SK-N-SH treated with all-trans-retinoic acid at 6 μM for 48 hours (cell line): ENCODE results near the gene NTM.

Source experiments
- ATAC-seq: fragments of 200-7000 bp; cut with Tn5 transposase; 3 replicates; pipeline ENCODE4 v1.9.1; 2020; ENCODE audit warnings: mild to moderate bottlenecking, moderate library complexity
- ARNTL ChIP-seq: fragments of 450-650 bp; formaldehyde crosslinking; IDR thresholded peaks from 2 replicates; pipeline ENCODE4 v1.5.0; 2020; ENCODE audit warnings: low read depth, mild to moderate bottlenecking, moderate library complexity, borderline replicate concordance
- BACH2 ChIP-seq: fragments of 250-450 bp; sonication (Bioruptor Pico); IDR thresholded peaks from 2 replicates; pipeline ENCODE4 v1.9.0; 2021; ENCODE audit warnings: mild to moderate bottlenecking, borderline replicate concordance
- CSDC2 ChIP-seq: fragments of 250-450 bp; sonication (Bioruptor Pico); IDR thresholded peaks from 2 replicates; pipeline ENCODE4 v1.5.0; 2020; ENCODE audit warnings: mild to moderate bottlenecking, moderate library complexity
- ESRRG ChIP-seq: fragments of 250-450 bp; sonication (Bioruptor Pico); IDR thresholded peaks from 2 replicates; pipeline ENCODE4 v1.6.1; 2021; ENCODE audit warnings: mild to moderate bottlenecking
- GLIS3 ChIP-seq: fragments of 250-450 bp; sonication (Bioruptor Pico); IDR thresholded peaks from 2 replicates; pipeline ENCODE4 v1.5.0; 2020; ENCODE audit warnings: mild to moderate bottlenecking, moderate library complexity
- OSR1 ChIP-seq: fragments of 250-450 bp; sonication (Bioruptor Pico); IDR thresholded peaks from 2 replicates; pipeline ENCODE4 v1.8.0; 2022; ENCODE audit warnings: moderate library complexity, mild to moderate bottlenecking, inconsistent platforms
- PPARA ChIP-seq: fragments of 250-450 bp; sonication (Bioruptor Pico); IDR thresholded peaks from 2 replicates; pipeline ENCODE4 v1.5.0; 2020; ENCODE audit warnings: mild to moderate bottlenecking, borderline replicate concordance
- RARB ChIP-seq: fragments of 250-450 bp; sonication (Bioruptor Pico); IDR thresholded peaks from 2 replicates; pipeline ENCODE4 v1.8.0; 2021; ENCODE audit warnings: mild to moderate bottlenecking, moderate library complexity
- SNAI2 ChIP-seq: fragments of 250-450 bp; sonication (Bioruptor Pico); IDR thresholded peaks from 2 replicates; pipeline ENCODE4 v1.5.0; 2020; ENCODE audit warnings: mild to moderate bottlenecking, moderate library complexity
- TCF4 ChIP-seq: fragments of 250-450 bp; sonication (Bioruptor Pico); IDR thresholded peaks from 2 replicates; pipeline ENCODE4 v1.8.0; 2021; ENCODE audit warnings: mild to moderate bottlenecking, moderate library complexity, borderline replicate concordance
- TOX ChIP-seq: fragments of 250-450 bp; sonication (Bioruptor Pico); IDR thresholded peaks from 2 replicates; pipeline ENCODE4 v1.8.0; 2021; ENCODE audit warnings: mild to moderate bottlenecking, moderate library complexity, borderline replicate concordance
- ZC3H10 ChIP-seq: fragments of 250-450 bp; sonication (Bioruptor Pico); IDR thresholded peaks from 2 replicates; pipeline ENCODE4 v1.5.1; 2021; ENCODE audit warnings: mild to moderate bottlenecking, moderate library complexity
- ZFP3 ChIP-seq: fragments of 250-450 bp; sonication (Bioruptor Pico); IDR thresholded peaks from 2 replicates; pipeline ENCODE4 v1.5.0; 2020; ENCODE audit warnings: mild to moderate bottlenecking, moderate library complexity
- ZFP30 ChIP-seq: fragments of 450-650 bp; formaldehyde crosslinking; IDR thresholded peaks from 2 replicates; pipeline ENCODE4 v1.5.0; 2022; ENCODE audit warnings: mild to moderate bottlenecking, moderate library complexity
- ZNF565 ChIP-seq: fragments of 450-650 bp; formaldehyde crosslinking; conservative IDR thresholded peaks from 2 replicates; pipeline ENCODE4 v1.5.0; 2020; ENCODE audit warnings: low read depth, mild to moderate bottlenecking, moderate library complexity
- ZNF70 ChIP-seq: fragments of 450-650 bp; formaldehyde crosslinking; IDR thresholded peaks from 2 replicates; pipeline ENCODE4 v1.5.0; 2020; ENCODE audit warnings: mild to moderate bottlenecking, moderate library complexity
- ZNF8 ChIP-seq: fragments of 450-650 bp; formaldehyde crosslinking; IDR thresholded peaks from 2 replicates; pipeline ENCODE4 v1.5.0; 2020; ENCODE audit warnings: mild to moderate bottlenecking, moderate library complexity
- TF ChIP-seq, protein P1 (sequence below): fragments of 250-450 bp; sonication (Bioruptor Pico); IDR thresholded peaks from 2 replicates; pipeline ENCODE4 v1.5.1; 2020; ENCODE audit warnings: low read depth, mild to moderate bottlenecking, moderate library complexity
- TF ChIP-seq, protein P2 (sequence below): fragments of 250-450 bp; sonication (Bioruptor Pico); IDR thresholded peaks from 2 replicates; pipeline ENCODE4 v1.5.0; 2020; ENCODE audit warnings: mild to moderate bottlenecking, moderate library complexity
- TF ChIP-seq, protein P3 (sequence below): fragments of 250-450 bp; sonication (Bioruptor Pico); IDR thresholded peaks from 2 replicates; pipeline ENCODE4 v1.8.0; 2020; ENCODE audit warnings: mild to moderate bottlenecking, moderate library complexity, borderline replicate concordance

The NTM gene

DNA sequence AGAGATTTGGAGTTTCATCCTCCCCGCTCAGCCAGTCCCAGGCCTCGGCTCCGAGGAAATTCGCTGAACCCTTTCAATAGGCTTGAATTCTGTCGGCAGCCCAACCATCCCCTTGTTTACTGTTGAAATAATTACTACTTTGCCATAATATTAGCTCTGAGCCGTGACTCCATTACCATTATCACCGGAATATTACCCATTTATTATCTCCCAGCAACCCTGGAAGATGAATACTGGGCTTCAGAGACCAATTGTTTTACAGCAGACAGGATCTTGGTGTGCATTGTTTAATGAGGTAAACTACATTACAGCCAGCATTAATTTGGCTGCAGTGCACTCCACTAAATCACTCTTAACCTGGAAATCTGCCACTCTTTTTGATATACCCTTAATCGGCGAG lies 867.4 kb downstream of the NTM start:
- TF ChIP-seq RARB (CRISPR knock-in tag) (no peak), ZNF70 (CRISPR knock-in tag) (no peak), PPARA (CRISPR knock-in tag) (no peak), ZFP3 (CRISPR knock-in tag) (no peak), OSR1 (no peak), ZFP30 (CRISPR knock-in tag) (no peak), BACH2 (CRISPR knock-in tag) (no peak), ARNTL (CRISPR knock-in tag) (no peak), ESRRG (CRISPR knock-in tag) (no peak), TCF4 (CRISPR knock-in tag) (no peak), ZNF565 (CRISPR knock-in tag) (no peak), ZC3H10 (no peak)
- TF ChIP-seq, protein P1, sequence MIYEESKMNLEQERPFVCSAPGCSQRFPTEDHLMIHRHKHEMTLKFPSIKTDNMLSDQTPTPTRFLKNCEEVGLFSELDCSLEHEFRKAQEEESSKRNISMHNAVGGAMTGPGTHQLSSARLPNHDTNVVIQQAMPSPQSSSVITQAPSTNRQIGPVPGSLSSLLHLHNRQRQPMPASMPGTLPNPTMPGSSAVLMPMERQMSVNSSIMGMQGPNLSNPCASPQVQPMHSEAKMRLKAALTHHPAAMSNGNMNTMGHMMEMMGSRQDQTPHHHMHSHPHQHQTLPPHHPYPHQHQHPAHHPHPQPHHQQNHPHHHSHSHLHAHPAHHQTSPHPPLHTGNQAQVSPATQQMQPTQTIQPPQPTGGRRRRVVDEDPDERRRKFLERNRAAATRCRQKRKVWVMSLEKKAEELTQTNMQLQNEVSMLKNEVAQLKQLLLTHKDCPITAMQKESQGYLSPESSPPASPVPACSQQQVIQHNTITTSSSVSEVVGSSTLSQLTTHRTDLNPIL (CRISPR knock-in tag), result no peak
- TF ChIP-seq, protein P2, sequence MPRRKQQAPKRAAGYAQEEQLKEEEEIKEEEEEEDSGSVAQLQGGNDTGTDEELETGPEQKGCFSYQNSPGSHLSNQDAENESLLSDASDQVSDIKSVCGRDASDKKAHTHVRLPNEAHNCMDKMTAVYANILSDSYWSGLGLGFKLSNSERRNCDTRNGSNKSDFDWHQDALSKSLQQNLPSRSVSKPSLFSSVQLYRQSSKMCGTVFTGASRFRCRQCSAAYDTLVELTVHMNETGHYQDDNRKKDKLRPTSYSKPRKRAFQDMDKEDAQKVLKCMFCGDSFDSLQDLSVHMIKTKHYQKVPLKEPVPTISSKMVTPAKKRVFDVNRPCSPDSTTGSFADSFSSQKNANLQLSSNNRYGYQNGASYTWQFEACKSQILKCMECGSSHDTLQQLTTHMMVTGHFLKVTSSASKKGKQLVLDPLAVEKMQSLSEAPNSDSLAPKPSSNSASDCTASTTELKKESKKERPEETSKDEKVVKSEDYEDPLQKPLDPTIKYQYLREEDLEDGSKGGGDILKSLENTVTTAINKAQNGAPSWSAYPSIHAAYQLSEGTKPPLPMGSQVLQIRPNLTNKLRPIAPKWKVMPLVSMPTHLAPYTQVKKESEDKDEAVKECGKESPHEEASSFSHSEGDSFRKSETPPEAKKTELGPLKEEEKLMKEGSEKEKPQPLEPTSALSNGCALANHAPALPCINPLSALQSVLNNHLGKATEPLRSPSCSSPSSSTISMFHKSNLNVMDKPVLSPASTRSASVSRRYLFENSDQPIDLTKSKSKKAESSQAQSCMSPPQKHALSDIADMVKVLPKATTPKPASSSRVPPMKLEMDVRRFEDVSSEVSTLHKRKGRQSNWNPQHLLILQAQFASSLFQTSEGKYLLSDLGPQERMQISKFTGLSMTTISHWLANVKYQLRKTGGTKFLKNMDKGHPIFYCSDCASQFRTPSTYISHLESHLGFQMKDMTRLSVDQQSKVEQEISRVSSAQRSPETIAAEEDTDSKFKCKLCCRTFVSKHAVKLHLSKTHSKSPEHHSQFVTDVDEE (CRISPR knock-in tag), result no peak
- no peak for ATAC-seq

DNA sequence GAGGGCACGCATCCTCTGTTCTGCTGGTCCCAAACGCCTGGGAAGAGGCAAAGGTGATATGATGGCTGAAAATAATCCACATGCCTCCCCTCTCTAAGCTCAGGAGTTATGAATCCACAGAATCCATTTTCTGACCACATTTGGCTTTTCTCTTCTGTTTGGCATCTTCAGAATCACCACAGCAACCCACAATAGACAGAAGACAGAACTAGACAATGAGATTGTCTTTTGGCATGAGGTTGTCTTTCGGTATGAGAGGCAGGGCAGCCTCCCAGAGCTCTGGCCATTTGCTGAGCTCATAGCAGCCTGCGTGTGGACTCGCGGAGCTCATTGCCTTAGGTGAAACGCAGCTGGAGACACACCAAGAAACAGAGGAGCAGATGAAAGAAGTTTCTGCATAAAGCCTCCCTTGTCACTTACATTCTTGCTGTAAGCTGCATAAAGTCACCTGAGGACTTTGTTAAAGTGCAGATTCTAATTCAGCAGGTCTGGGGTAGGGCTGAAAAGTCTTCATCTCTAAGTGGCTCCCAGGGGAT lies 868.0 kb downstream of the NTM start:
- no peak for ATAC-seq
- TF ChIP-seq TOX (CRISPR knock-in tag) (no peak), CSDC2 (CRISPR knock-in tag) (no peak), ZNF70 (CRISPR knock-in tag) (no peak), RARB (CRISPR knock-in tag) (no peak), ARNTL (CRISPR knock-in tag) (no peak), GLIS3 (CRISPR knock-in tag) (no peak), SNAI2 (no peak), ZNF565 (CRISPR knock-in tag) (no peak), OSR1 (no peak), BACH2 (CRISPR knock-in tag) (no peak)
- TF ChIP-seq, protein P1 (CRISPR knock-in tag), result no peak

DNA sequence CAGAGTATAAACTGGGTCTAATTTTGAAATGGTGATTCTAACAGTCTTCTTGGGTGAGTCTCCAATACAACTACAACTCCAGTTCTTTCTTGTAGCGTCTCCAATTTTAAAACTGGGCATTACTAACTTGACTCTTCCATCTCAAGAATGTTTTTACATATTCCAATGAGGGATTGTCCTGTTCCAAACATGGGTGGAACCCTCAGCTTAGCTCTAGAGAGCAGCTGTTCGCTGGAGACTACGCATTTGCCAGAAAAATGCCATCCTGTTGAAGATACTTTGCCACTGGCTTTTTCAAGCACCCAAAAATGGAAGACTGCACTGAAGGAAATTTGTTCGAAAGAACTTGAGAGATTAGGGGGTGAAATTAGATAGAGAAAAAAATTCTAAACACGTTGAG lies 870.0 kb downstream of the NTM start:
- TF ChIP-seq ZC3H10, result no peak
- TF ChIP-seq ZFP3 (CRISPR knock-in tag), result no peak
- no peak for TF ChIP-seq GLIS3 (CRISPR knock-in tag)
- TF ChIP-seq TOX (CRISPR knock-in tag), result no peak
- no peak for TF ChIP-seq ZFP30 (CRISPR knock-in tag)
- TF ChIP-seq, protein P3, sequence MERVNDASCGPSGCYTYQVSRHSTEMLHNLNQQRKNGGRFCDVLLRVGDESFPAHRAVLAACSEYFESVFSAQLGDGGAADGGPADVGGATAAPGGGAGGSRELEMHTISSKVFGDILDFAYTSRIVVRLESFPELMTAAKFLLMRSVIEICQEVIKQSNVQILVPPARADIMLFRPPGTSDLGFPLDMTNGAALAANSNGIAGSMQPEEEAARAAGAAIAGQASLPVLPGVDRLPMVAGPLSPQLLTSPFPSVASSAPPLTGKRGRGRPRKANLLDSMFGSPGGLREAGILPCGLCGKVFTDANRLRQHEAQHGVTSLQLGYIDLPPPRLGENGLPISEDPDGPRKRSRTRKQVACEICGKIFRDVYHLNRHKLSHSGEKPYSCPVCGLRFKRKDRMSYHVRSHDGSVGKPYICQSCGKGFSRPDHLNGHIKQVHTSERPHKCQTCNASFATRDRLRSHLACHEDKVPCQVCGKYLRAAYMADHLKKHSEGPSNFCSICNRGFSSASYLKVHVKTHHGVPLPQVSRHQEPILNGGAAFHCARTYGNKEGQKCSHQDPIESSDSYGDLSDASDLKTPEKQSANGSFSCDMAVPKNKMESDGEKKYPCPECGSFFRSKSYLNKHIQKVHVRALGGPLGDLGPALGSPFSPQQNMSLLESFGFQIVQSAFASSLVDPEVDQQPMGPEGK, result no peak
- no peak for TF ChIP-seq ZNF565 (CRISPR knock-in tag)
- no peak for TF ChIP-seq BACH2 (CRISPR knock-in tag)
- TF ChIP-seq ZNF8 (CRISPR knock-in tag), result no peak
- TF ChIP-seq, protein P1 (CRISPR knock-in tag), result no peak
- no peak for TF ChIP-seq CSDC2 (CRISPR knock-in tag)
- TF ChIP-seq, protein P2 (CRISPR knock-in tag), result no peak
- TF ChIP-seq PPARA (CRISPR knock-in tag), result no peak
- TF ChIP-seq ZNF70 (CRISPR knock-in tag), result no peak
- TF ChIP-seq ARNTL (CRISPR knock-in tag), result no peak
- no peak for TF ChIP-seq ESRRG (CRISPR knock-in tag)
- no peak for ATAC-seq
